ENCODE data around the gene INSIG1.

Gene INSIG1

GRCh38 chr7:155349601-155350331, 52.1 kb downstream of the INSIG1 start:
- no peak for DNase-seq (ENCODE audit: low read depth)

- no peak for DNase-seq (ENCODE audit: low read depth)
Measured at GRCh38 chr7:155351120-155351870, 53.6 kb downstream of the INSIG1 start.

GRCh38 chr7:155352076-155352752, 54.5 kb downstream of the INSIG1 start:
- no peak for DNase-seq (ENCODE audit: low read depth)

DNA sequence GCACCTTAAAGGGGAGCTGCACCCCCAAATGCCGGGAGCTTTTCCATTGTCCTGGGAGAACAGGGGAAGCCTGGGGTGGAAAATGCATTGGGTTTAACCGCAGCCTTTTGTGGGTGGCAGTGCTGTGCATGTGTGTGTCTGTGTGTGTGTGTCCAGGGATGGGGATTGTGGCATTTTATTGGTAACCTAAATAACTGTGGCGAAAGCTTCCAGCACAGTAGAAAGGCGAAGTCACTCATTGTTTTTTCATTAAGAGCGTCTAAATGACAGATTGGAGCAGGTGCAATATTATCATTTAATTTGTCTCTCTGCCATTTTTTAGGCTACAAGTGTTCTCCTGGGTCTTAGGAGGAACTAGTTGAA, 55.1 kb downstream of the INSIG1 start:
- DNase-seq (ENCODE audit: low read depth): no peak

DNA sequence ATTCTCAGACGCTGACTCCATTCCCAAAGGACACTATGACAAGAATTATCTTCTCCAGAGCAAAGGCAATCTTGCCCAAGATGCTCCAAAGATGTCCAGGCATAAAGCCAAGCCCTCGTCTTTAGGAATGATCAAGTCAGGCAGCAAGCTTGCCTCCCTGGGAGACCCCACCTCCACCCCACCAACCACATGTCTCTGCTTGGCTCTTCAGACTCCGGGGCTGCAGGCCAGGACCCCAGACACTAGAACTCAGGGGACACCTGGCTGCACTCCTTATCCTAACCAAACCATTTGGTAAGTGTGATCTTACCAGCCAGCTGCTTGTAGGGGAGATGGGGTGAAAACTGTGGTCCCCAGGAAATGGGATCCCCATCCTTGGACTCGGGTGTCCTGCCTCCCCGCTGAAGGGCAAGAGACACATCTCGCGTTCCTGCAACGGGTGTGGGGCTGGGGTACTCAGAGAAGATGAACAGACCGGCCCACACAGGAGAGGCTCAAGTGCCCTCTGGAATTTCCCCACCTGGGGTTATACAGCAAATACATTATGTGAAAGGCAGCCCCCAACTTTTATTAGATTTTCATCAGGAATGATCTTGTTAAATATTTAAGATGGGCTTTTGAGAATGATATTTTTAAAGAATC, 55.7 kb downstream of the INSIG1 start:
- DNase-seq (ENCODE audit: low read depth): no peak

- no peak for DNase-seq (ENCODE audit: low read depth)
Measured at GRCh38 chr7:155354371-155355048, 56.8 kb downstream of the INSIG1 start.

GRCh38 chr7:155355176-155355575, 57.5 kb downstream of the INSIG1 start:
- no peak for DNase-seq (ENCODE audit: low read depth)

- no peak for DNase-seq (ENCODE audit: low read depth)
Measured at GRCh38 chr7:155355745-155356144, 58.1 kb downstream of the INSIG1 start.

- DNase-seq (ENCODE audit: low read depth): no peak
Measured at GRCh38 chr7:155356323-155357105, 58.8 kb downstream of the INSIG1 start.

GRCh38 chr7:155357573-155358041, 59.9 kb downstream of the INSIG1 start:
- DNase-seq (ENCODE audit: low read depth): peak; percentile 14

DNA sequence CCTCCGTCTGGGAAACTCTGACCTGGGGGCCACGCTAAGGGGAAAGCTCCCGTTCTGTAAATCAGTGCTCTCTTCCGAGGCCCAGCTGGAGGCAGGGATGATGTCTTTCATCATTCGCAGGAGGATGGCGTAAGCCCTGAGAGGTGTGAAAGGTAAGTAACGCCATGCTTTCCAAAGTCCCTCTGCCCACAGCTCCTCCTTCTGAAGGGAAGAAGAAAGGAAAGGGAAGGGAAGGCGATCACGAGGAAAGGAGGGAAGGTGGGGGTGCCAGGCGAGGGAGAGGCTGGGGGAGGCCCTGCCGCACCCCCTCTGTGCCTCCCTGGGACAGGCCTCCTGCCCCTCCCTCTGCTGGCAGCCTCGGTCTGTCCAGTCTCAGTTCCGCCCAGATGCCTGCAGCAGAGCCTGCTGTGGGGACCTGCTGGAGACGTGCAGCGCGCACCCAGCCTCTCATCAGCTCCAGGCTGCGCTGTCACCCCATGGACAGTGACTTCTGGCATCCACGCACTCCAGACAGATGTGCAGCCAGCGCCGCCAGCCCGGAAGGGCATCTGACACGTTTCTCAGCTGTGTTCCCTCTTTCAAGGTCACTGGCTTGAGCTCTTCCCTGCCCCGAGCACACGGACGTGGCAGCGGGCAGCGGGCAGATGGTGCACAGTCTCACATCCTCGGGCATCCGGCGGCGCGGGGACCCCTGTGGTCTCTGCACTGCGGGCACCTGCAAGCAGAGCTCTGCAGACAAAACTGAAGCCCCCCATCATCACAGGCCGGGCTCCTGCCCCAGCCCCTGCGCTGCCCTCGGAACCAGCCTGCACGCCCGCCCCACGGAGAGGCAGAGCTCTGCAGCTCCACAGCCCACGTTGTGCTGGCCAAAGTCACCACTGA, 60.6 kb downstream of the INSIG1 start:
- no peak for DNase-seq (ENCODE audit: low read depth)

DNA sequence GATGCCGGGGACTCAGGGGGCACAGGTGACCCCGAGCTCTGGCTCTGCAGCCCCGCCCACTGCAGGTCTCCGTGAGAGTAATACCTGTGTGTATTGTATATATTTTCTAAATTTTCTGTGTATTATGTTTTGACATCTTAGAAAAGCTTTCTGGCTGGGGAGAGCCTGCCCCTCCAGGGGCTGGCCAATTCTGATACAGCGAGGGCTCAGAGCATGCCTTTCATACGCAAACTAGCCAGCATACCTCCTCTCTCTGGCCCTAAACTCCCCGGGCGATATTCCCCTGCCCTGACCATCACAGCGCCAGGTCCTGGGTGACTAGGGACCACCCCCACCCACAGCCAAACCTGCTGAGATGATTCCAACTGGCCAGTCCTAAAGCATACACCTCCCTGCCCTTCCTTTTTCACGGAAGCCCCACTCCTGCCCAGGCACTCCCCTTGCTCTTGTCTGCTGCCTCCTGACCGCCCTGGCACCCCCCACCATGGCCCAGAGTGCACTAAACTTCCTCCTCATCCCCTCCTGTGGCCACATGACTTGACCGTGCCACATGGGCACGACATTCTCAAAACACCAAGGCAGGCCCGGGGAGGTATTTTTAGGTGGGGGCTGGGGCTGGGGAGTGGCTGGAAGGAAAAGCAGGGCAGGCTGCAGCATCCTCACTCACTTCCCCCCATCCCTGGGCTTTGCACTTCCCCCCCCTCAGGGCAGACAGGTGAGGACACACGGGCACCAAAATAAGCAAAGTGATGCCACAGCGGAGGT, 61.5 kb downstream of the INSIG1 start:
- no peak for DNase-seq (ENCODE audit: low read depth)

All from HS-5 (cell line).